ENCODE measurements around the gene MAPKAPK3.
"Not testable (repeated sequence)": the region's sequence is repeated elsewhere in the genome, so short reads cannot be mapped to it uniquely, and the experiment has no call there.

The MAPKAPK3 gene

DNA sequence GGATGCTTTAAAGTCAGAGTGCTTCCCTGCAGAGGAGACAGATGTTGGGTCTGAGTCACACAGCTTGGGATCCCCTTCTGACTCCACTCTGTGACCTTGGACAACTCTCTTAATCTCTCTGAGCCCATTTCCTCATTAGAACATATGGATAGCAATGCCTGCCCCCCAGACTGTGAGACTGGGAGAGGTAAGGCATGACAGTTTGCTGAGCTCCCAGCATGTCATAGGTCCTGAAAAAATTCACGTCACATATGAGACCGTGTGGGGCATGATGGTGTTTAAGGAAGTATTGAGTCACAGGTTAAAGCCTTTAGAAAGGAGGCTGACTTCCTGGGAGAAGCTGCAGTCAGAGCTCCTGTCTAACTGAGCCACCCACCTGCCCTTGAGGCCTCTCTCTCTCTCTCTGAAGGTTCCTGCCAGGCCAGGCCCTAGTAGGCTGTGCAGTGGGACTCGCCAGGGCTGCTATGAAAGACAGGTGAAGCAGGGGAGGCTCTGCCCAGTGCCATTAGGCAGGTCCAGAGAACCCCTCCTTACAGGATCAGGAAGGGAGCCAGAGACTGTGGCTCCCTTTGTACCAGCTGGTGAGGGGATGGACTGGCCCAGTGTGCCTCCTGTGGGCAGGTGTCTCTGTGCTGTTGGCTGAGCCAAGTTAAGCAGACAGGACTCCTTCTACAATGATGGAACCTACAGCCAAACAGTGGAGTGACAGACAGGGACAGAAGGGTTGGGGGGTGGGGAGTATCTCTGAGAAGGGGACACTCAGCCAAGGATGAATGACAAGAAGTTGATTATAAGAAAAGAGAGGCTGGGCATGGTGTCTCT is 38.3 kb downstream of the MAPKAPK3 start:
- TF ChIP-seq GATA1 (IDR thresholded peaks at IDR 0.05; ENCODE audit: low read depth, low read length) (no peak), POLR2A (IDR thresholded peaks at IDR 0.05; ENCODE audit: low read length) (no peak)
- DNase-seq, result no peak

GRCh38 chr3:50656417-50657195 is 39.7 kb downstream of the MAPKAPK3 start:
- TF ChIP-seq POLR2A (IDR thresholded peaks at IDR 0.05; ENCODE audit: low read length) (no peak), GATA1 (IDR thresholded peaks at IDR 0.05; ENCODE audit: low read depth, low read length) (no peak)

DNA sequence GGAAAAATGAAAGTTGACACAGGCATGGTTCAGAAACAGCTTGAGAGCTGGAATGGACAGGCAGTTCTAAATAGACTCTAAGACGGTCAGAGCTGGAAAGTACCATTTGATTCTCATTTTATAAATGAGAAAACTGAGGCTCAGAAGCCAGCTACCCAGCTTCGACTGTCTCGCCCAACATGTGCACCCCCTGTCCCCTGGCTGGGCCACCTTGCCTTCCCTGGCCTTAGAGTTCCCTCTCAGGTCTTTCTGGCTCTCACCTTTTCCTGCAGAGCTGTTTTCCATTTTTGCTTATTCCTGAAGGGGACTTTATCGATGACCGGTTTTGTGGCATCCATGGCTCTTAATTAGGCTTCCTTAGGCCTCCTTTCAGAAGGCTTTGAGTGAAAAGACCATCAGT is 40.5 kb downstream of the MAPKAPK3 start:
- TF ChIP-seq GATA1 (IDR thresholded peaks at IDR 0.05; ENCODE audit: low read depth, low read length), result no peak
- no peak for TF ChIP-seq POLR2A (IDR thresholded peaks at IDR 0.05; ENCODE audit: low read length)

More at GRCh38 chr3:50656417-50657195, 39.7 kb downstream of the MAPKAPK3 start:
- DNase-seq, result no peak

DNA sequence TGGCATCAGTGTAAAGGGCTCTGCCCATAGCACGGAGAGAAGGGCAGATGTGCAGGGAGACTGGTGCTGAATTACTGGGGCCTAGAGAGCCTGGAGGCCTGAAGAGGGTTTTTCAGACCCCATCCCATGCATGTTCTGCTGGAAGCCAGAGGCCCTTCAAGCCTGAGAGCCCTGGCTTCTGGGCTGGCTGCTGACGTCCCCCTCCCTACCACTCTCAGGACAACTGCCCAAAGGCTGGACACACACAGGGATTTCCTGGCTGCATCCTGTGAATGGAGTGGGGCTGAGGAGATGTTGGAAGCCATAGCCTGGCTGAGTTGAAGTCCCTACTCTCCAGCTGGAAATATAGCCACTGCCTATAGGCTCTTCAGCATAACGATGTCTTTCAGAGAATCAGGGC is 40.9 kb downstream of the MAPKAPK3 start:
- DNase-seq, result no peak

More for the DNA sequence above, 40.5 kb downstream of the MAPKAPK3 start:
- no peak for DNase-seq

DNA sequence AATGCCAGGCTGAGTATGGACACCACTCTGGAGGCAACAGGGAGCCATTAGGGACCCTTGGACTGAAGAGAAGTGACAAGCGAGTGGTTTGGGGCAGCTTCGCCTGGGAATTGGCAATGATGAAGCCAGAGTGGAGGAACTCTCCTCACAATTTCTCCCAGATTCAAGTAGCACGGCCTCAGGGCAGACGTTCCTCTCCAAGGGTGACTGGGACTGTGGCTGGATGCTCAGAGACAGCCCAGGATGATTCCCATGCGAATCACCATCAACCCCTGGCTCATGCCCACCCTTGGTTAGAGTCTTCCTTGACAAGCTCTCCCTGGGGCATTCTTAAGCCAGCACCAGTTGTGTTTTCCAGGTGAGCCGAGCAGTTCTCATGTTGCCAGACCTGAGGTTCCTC is 41.5 kb downstream of the MAPKAPK3 start:
- TF ChIP-seq GATA1 (IDR thresholded peaks at IDR 0.05; ENCODE audit: low read depth, low read length) (no peak), POLR2A (IDR thresholded peaks at IDR 0.05; ENCODE audit: low read length) (no peak)
- no peak for DNase-seq

More for the DNA sequence above, 40.9 kb downstream of the MAPKAPK3 start:
- TF ChIP-seq POLR2A (IDR thresholded peaks at IDR 0.05; ENCODE audit: low read length) (no peak), GATA1 (IDR thresholded peaks at IDR 0.05; ENCODE audit: low read depth, low read length) (no peak)

GRCh38 chr3:50658831-50659230 is 41.9 kb downstream of the MAPKAPK3 start:
- no peak for DNase-seq
- TF ChIP-seq POLR2A (IDR thresholded peaks at IDR 0.05; ENCODE audit: low read length) (no peak), GATA1 (IDR thresholded peaks at IDR 0.05; ENCODE audit: low read depth, low read length) (no peak)

- no peak for DNase-seq
- TF ChIP-seq GATA1 (IDR thresholded peaks at IDR 0.05; ENCODE audit: low read depth, low read length) (no peak), POLR2A (IDR thresholded peaks at IDR 0.05; ENCODE audit: low read length) (no peak)
These were observed 43.4 kb downstream of the MAPKAPK3 start for GRCh38 chr3:50660386-50660785.

DNA sequence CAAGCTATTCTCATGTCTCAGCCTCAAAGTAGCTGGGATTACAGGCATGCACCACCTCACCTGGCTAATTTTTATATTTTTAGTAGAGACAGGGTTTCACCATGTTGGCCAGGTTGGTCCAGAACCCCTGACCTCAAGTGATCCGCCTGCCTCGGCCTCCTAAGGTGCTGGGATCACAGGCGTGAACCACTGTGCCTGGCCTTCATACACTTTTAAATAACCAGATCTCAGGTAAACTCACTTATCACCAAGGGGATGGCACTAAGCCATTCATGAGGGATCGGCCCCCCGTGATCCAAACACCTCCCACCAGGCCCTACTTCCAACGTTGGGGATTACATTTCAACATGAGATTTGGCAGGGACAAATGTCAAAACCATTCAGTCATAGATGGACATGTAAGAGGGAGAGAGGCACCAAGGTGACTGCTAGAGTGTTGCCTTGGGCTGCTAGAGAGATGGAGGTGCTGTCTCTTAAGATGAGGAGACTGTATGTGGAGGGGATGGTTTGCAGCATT is 44.4 kb downstream of the MAPKAPK3 start:
- DNase-seq, result no peak
- TF ChIP-seq GATA1 (IDR thresholded peaks at IDR 0.05; ENCODE audit: low read depth, low read length) (no peak), POLR2A (IDR thresholded peaks at IDR 0.05; ENCODE audit: low read length) (no peak)

DNA sequence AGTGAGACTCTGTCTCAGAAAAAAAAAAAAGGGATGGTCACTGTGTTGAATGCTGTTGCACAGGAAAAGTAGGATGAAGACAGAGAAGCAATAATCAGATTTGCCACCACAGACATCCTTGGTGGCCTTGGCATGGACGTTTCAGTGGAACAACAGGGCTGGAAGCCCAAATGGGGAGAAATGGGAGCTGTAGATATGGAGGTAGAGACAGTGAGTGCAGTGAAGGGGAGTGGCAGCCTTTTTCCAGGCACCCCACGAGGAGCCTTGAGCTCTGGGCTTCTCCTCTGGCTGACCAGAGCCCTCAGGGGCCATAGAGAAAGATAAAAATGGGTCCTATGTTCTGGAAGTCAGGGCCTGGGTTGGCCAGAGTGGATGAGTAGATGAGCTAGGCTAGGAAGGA is 45.5 kb downstream of the MAPKAPK3 start:
- TF ChIP-seq GATA1 (IDR thresholded peaks at IDR 0.05; ENCODE audit: low read depth, low read length), result no peak
- no peak for TF ChIP-seq POLR2A (IDR thresholded peaks at IDR 0.05; ENCODE audit: low read length)
- DNase-seq, result no peak

DNA sequence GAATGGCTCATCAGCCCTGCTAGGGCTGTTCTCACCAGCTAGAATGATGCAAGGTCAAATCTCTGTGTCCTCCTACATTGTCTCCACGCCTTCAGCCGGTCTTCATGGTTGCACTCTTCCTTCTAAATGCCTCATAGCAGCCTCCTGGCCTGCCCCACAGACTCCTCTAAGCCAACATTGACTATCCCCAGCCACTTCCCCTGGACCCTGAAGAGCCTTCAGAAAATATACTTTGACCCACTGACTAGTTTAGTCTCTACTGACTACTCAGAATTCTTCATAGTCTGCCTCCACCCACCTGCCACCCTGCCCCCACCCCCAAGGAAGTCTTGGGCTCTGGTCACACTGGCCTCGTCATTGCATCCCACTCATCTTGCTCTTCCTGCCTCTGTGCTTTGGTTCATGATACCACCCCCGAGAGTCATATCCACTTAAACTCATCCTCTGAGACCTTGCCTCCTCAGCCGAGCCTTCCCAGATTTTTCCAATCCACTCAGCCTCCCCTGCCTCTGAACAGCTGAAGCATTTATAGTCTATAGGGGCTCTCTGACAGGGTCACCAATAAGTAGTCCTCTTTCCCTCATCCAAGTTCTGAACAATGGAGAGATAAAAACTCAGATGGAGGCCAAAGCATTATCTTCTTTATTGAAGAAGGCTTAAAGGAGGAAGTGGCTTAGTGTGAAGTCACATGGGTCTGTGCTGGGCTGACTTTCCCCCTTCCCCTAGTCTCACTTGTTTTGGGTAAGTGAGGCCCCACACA is 48.3 kb downstream of the MAPKAPK3 start:
- TF ChIP-seq GATA1 (IDR thresholded peaks at IDR 0.05; ENCODE audit: low read depth, low read length) (no peak), POLR2A (IDR thresholded peaks at IDR 0.05; ENCODE audit: low read length) (no peak)
- DNase-seq, result no peak

DNA sequence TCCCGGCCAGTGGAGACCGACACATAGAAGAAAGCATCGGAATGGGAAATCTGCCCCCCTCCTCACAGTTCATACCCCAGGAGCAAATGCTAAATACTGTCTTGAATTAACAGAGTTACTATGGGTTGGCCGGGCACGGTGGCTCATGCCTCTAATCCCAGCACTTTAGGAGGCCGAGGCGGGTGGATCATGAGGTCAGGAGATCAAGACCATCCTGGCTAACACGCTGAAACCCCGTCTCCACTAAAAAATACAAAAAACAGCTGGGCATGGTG is 48.8 kb downstream of the MAPKAPK3 start:
- DNase-seq, result not testable (repeated sequence)

- DNase-seq, result no peak
- no peak for TF ChIP-seq GATA1 (IDR thresholded peaks at IDR 0.05; ENCODE audit: low read depth, low read length)
- TF ChIP-seq POLR2A (IDR thresholded peaks at IDR 0.05; ENCODE audit: low read length), result no peak
These were observed 49.9 kb downstream of the MAPKAPK3 start for GRCh38 chr3:50666837-50667236.

GRCh38 chr3:50671331-50671730 is 54.4 kb downstream of the MAPKAPK3 start:
- TF ChIP-seq POLR2A (IDR thresholded peaks at IDR 0.05; ENCODE audit: low read length), result no peak
- TF ChIP-seq GATA1 (IDR thresholded peaks at IDR 0.05; ENCODE audit: low read depth, low read length), result no peak
- DNase-seq, result no peak

DNA sequence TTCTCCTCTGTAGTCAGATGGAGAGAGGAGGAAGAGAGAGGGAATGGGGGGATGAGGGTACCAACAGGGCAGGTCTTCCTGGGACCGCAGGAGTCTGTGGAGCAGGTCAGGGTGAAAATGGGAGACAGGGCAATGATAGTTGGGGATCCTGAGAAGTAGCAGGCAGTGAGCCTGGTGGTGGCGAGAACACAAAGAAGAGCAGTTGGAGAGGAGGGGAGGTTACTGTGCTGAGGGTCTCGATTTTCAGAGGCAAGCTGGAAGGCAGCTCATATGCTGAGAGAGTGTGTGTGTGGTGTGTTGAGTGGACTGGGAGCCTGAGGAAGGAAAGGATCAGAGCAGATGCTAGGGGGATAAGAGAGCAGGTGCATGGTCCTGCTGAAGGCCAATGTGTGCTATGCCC is 55.7 kb downstream of the MAPKAPK3 start:
- no peak for TF ChIP-seq POLR2A (IDR thresholded peaks at IDR 0.05; ENCODE audit: low read length)
- TF ChIP-seq GATA1 (IDR thresholded peaks at IDR 0.05; ENCODE audit: low read depth, low read length), result no peak
- no peak for DNase-seq
